ENCODE measurements around the gene OGFOD2.

Gene OGFOD2

DNA sequence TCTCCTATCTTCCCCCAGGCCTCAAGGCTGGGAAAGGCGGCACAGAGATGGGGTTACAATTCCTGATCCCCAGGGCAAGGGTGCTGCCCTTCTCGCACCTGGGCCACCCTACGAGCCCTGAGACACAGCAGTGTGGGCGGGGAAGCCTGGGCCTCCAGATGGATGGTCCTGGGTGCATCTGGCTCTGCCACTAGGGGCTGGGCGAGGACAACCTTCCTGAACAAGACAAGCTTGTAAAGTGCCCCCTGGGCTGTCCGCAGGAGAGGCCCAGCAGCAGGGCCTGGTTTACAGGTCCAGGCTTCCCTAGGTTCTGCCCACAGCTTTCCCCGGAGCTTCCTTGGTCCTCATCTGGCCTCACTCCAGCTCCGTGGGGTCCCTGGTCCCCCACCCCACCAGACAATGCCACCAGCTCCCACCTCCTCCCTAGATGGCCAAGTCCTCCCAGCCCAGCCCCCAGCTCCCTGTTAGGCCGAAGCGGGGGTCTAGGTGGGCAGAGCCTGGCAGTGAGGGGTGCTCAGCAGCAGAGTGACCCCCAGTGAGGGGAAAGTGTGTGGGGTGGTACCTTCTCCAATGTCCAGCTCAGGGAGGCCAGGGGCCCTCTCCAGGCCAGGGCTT lies 14.3 kb downstream of the OGFOD2 start:
- no peak for DNase-seq (ENCODE audit: low read depth in 2 of 2)

DNA sequence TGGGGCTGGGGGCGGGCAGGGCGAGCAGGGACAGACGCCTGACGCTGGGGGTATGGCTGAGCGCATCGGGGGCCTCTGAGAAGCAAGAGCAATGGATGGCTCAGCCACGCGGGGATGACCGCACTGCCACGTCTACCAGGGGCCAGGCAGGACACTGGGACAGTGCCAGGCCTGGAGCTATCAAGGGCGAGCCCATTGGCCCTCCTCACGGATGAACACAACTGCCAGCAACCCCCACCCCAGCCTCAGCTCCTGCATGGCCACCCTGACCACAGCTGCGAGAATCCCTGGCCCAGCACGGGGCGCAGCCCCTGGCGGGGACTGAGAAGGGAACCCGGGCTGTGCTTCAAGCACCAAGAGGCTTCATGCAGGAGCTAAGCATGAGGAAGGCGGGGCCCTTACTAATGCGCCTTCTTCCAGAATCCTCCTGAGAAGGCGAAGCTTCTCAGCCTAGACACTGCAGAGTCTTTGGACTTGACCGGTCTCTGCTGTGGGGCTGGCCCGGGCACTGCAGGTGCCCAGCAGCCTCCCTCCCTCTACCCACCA lies 14.9 kb downstream of the OGFOD2 start:
- DNase-seq (ENCODE audit: low read depth in 2 of 2), result no peak

DNA sequence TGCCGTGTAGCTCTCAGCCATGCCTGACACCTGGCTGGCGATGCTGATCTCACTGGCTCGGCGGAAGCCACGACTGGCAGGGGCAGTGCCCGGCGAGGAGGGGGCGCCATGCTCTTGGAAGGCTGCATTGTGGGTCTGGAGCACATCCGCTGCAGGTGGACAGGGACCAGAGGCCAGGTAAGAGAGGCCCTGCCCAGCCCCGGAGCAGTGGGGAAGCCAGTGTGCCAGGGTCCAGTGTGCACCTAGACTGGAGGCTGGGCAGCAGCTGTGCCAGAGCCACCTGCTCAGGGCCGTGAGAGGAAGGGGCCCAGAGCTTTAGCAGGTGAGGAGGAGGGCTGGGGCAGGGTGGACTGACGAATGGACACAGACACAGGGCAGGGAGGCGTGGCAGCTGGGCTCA lies 15.5 kb downstream of the OGFOD2 start:
- DNase-seq (ENCODE audit: low read depth in 2 of 2), result no peak

DNA sequence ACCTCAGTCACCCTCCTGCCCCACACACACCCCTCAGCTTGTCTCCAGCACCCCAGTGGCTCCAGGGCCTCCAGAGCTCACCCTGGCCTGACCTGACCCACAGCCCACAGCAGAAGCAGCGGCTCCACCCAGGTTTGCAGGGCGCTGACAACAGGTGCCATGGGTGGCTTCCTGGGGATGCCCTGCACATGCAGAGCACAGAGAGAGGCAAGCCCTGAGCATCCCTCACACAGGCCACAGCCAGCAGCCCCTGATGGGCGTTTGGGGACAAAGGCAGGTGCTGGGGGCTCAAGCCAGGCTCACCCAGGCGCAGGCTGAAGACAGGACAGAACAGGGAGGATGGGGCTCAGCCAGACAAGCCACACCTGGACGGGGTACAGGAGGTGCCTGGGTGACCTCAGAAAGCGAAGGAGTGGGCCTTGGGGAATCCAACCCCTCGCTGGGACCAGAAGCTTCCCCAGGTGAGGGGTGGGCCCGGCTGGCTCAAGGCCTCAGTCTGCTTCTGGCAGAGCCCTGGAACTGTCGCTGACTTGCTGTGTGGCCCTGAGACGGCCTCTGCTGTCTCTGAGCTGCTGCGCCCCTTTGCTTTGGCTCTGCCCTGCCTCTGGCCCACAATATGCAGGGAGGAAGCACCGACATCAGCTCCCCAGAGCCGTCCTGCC lies 16.0 kb downstream of the OGFOD2 start:
- DNase-seq (ENCODE audit: low read depth in 2 of 2), result no peak

- no peak for DNase-seq (ENCODE audit: low read depth in 2 of 2)
Observed at GRCh38 chr12:122991623-122992275, 16.7 kb downstream of the OGFOD2 start.

DNA sequence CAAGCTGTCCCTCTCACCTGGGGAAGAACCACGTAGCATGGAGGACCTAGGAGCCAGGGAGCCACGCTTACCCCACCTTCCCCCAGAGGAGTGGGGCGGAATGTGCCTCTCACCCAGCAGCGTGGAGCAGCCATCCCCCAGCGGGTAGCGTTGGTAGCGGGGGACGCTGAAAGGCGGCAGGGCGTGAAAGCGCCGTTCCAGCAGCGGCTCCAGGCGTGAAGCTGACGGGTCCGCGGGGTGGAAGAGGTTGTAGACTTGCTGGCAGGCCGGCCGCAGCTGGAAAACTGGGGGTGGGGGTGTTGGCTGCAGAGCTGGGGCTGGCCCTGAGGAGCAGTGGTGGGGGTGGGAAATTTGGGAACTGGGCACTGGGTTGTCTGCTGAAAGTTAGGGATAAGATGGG lies 17.3 kb downstream of the OGFOD2 start:
- DNase-seq (ENCODE audit: low read depth in 2 of 2), result no peak

GRCh38 chr12:122994140-122994675 lies 19.2 kb downstream of the OGFOD2 start:
- DNase-seq (ENCODE audit: low read depth in 2 of 2), result no peak

- no peak for DNase-seq (ENCODE audit: low read depth in 2 of 2)
Observed at GRCh38 chr12:122994781-122995502, 19.9 kb downstream of the OGFOD2 start.

DNA sequence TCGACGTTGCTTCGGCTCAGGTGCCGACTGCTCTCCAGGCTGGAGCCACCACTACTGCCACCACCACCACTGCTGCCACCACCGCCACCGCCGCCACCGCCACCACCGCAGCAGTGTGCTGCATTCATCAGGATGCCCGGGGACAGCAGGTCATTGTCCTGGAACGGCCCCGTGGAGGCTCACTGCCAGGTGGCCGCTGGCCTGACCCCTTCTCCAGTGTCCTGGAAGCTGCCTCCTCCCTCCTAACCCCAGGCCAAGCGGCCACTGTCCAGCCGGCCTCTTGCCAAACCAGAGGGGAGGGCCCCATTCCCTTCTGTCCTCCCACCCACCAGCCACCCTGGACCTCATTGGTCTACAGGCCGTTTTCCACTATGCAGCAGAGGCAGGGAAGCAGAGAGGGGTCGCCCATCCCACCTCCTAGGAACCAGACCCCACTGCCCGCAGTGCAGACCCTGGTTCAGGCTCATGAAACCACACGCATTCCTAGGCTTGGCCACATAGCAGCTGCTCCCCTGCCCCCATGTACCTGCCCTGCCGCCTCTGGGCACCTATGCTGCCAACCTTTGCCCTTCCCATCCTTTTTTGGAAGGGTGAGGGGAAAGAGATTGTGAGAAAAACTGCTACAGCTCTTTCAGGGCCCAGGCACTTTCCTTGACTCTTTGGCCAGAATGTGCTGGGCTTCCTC lies 20.6 kb downstream of the OGFOD2 start:
- no peak for DNase-seq (ENCODE audit: low read depth in 2 of 2)

GRCh38 chr12:122996188-122996601 lies 21.2 kb downstream of the OGFOD2 start:
- no peak for DNase-seq (ENCODE audit: low read depth in 2 of 2)

- DNase-seq (ENCODE audit: low read depth in 2 of 2), result no peak
Observed at GRCh38 chr12:122996621-122997342, 21.7 kb downstream of the OGFOD2 start.

DNA sequence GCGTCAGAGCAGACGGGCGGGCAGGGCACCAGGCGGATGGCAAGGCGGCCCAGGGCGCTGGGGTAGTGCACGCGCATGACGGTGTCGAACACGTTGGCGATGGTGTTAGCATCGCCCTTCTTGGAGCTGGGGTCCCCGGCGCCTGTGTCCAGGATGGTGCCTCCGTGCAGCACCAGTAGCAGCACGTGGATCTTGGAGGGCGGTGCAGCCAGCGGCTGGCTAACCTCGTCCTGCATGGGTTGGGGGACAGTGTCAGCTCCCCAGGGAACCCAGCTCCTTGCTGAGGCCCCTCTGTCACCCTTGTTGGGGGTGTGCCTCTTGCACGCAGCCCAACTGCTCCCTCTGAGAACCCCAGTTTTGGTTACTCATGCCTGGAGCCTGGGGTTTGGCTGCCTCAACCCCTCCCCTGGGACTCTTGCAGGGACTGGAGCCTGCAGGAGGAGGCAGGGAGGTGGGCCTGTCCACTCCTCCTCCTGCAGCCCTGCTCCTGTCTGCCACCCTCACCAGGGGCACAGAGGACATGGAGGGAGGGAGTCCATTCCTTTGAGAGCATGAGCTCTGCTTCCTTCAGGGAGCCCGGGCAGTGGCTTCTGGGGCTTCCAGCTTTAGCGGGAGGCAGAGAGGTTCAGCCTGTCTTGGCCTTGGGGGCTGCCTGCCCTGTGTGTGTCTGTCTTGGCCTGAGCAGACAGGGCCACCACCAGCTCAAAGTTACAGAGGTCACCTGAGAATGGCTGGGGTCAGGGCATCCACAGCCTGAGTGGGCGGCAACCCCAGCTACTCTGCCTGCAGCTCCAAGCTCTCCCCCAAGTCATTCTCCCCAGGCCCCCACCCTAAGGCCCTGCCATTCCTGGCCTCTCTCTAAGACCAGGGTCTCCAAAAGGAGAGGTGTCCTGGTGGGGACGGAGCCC lies 22.6 kb downstream of the OGFOD2 start:
- DNase-seq (ENCODE audit: low read depth in 2 of 2), result no peak

- no peak for DNase-seq (ENCODE audit: low read depth in 2 of 2)
Observed at GRCh38 chr12:122998316-122998715, 23.3 kb downstream of the OGFOD2 start.

DNA sequence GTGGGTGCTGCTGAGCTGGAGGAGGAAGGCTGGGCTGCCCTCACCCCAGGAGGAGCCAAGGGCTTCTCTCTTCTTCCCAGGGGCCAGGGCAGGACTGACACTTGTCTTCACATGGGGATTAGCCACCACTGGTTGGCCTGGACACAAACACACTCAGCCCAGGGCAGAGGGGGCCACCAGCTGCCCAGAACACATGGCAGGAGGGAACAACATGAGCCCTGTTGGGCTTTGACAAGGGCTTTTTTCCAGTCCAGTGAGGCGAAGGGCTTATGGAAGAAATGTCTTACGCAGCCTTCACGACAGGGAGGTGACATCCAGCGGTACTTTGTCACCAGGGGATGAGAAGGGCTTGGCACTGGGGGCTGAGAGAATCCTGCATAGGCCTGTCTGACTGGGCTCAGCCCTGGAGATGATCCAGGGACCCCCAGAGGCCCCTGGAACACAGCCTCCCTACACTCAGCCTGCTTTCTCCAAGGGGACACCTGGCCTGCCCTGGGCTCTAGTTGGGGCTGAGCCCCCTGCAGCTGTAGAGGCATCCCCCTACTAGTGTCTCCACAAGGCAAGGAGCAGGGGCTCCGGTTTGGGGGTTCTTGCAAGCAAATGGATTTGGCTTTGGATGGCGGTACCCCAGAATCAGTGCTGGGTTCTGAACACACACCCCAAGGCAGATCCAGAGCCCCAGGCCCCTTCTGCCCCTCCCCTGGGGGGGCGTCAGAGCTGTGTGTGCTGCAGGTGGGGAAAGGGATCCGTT lies 24.3 kb downstream of the OGFOD2 start:
- no peak for DNase-seq (ENCODE audit: low read depth in 2 of 2)

DNA sequence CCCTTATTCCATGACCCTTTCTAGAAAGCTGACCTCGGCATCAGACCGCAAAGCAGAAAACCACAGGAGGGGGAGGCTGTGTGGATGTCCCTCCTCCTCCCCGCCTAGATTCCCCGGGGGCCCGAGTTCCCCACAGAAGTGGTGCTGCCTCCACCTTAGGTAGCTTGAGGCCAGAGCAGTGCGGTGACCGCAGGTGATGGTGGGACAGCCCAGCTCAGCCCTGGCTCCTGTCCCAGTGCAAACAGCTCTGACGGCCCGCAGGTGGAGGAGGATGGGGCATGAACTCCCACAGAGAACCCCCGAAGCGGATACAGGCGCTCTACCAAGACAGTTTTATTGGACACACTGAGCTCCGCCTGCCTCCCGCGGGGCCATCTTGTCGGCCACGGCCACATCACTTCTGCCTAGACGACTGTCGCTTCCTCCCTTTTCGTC lies 25.0 kb downstream of the OGFOD2 start:
- DNase-seq (ENCODE audit: low read depth in 2 of 2), result no peak

DNA sequence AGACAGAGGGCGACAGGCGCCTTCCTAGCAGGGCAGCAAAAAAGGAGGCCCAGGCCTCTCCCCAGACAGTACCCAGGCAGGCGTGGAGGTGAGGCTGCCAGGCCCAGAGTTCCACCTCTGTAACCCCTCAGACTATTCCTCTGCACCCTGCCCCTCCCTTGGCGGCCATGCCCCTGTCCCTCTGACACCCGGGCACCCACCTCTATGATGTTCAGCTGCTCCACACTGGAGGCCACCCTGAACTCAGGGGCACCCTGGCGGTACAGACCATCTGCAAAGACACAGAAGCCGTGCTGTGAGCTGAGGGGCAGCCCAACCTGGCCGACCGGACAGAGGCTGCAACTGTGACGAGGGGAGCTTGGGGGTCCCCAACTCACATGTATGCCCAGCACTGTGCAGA lies 25.5 kb downstream of the OGFOD2 start:
- no peak for DNase-seq (ENCODE audit: low read depth in 2 of 2)

- DNase-seq (ENCODE audit: low read depth in 2 of 2), result no peak
Observed at GRCh38 chr12:123001464-123001863, 26.4 kb downstream of the OGFOD2 start.

DNA sequence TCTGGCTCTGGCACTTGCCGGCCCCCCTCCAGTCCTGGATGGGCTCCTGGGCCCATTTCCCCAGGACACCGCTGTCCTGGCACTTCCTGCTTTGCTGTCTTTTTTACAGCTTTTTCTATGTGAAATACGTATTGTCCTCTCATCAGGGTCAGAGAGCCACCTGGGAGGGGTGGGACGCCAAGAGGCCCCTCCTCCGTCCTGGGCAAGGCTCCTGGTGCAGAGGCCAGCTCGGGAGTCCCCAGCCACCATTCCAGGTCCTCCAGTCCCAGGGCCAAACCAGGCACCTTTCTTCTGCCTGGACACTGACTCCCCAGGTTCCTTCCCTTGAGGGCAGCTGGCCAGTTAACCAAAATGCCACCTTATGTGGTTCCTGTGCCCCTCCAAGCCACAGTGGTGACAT lies 28.2 kb downstream of the OGFOD2 start:
- no peak for DNase-seq (ENCODE audit: low read depth in 2 of 2)

GRCh38 chr12:123004287-123004686 lies 29.2 kb downstream of the OGFOD2 start:
- DNase-seq (ENCODE audit: low read depth in 2 of 2), result no peak

All from stimulated activated CD8-positive, alpha-beta memory T cell treated with anti-CD3 and anti-CD28 coated beads, Interleukin-15, amount 100 ng/mL, for 48 hours (primary cell).